Activated CD8-positive, alpha-beta memory T cell treated with anti-CD3 and anti-CD28 coated beads, Interleukin-2, amount 10 ng/mL, durations not matched to agents 7 days and 5 days (primary cell): ENCODE data around the gene ANKRD35. TPM values are rescaled to one million over a fixed set of nuclear protein-coding genes. Genes with fewer than 3 reads are reported as not detected.
A peak's percentile ranks its signal among the peaks of the same experiment; 100 is the strongest.

ENCODE experiments used
- ATAC-seq: fragments of 150-1000 bp; cut with Tn5 transposase; one replicate; pipeline ENCODE4 v1.10.0; 2021; ENCODE audit warnings: moderate library complexity
- CTCF ChIA-PET: fragments of 350-600 bp; sonication (Branson Sonifier 250); formaldehyde crosslinking; loops from one replicate; lab custom pipeline; 2021; ENCODE audit warnings: antibody characterized with exemption; lab: Charles Lee
- DNase-seq: peaks from one replicate; pipeline ENCODE4 v3.0.0-alpha.2; 2020
- H3K27ac Mint-ChIP-seq: one replicate; pipeline ENCODE4 v1.8.0; 2021; ENCODE audit warnings: mild to moderate bottlenecking, mixed read lengths
- H3K27me3 Mint-ChIP-seq: one replicate; pipeline ENCODE4 v1.8.0; 2021; ENCODE audit warnings: mixed read lengths
- H3K36me3 Mint-ChIP-seq: one replicate; pipeline ENCODE4 v1.8.0; 2021; ENCODE audit warnings: mild to moderate bottlenecking, mixed read lengths
- H3K4me1 Mint-ChIP-seq: one replicate; pipeline ENCODE4 v1.8.0; 2021; ENCODE audit warnings: mixed read lengths
- H3K4me3 Mint-ChIP-seq: one replicate; pipeline ENCODE4 v1.8.0; 2021; ENCODE audit warnings: mild to moderate bottlenecking, moderate library complexity, mixed read lengths
- H3K9me3 Mint-ChIP-seq: one replicate; pipeline ENCODE4 v1.8.0; 2022; ENCODE audit warnings: low read depth, mixed read lengths
- total RNA-seq, 2 experiments: library from RNA; stranded (reverse); gene quantifications; one replicate each; pipeline ENCODE4 v1.2.3, GENCODE V29; 2021

Gene ANKRD35
- total RNA-seq, 2 experiments from 2014 or later = 1.1 to 1.4 TPM

GRCh38 chr1:145916745-145917144 is 31.1 kb upstream of the ANKRD35 start:
- CTCF ChIA-PET = interaction anchor here (3.6 to 14.6 kb wide), 2 partner anchors 7 to 70 kb away, joined by 22 to 184 read pairs; partner anchors contain the start of genes ITGA10 and NUDT17
- peaks cover 27% of the 10 kb centered on the region for H3K36me3 Mint-ChIP-seq
- no peak for DNase-seq
- H3K9me3 Mint-ChIP-seq = no peaks in the 10 kb centered on the region
- H3K27ac Mint-ChIP-seq = no peak overlapping the region
- H3K4me1 Mint-ChIP-seq = peaks cover 46% of the 10 kb centered on the region
- H3K27me3 Mint-ChIP-seq = no peaks in the 10 kb centered on the region
- no peak for ATAC-seq
- peak overlapping the region; percentile 28 for H3K4me3 Mint-ChIP-seq

- H3K4me3 Mint-ChIP-seq = no peak overlapping the region
- DNase-seq = no peak
- H3K9me3 Mint-ChIP-seq = no peaks in the 10 kb centered on the region
- ATAC-seq = no peak
- peak overlapping the region; percentile 25 for H3K27ac Mint-ChIP-seq
- CTCF ChIA-PET = interaction anchor here (1.4 to 14.6 kb wide), 6 partner anchors 17 to 65 kb away, joined by 3 to 184 read pairs (median 13); partner anchors contain the start of genes NUDT17 and PIAS3
- H3K36me3 Mint-ChIP-seq = peaks cover 34% of the 10 kb centered on the region
- no peaks in the 10 kb centered on the region for H3K27me3 Mint-ChIP-seq
- H3K4me1 Mint-ChIP-seq = peaks cover 33% of the 10 kb centered on the region
Measured at GRCh38 chr1:145912128-145912641, 26.5 kb upstream of the ANKRD35 start.

- CTCF ChIA-PET = interaction anchor here (0.8 to 14.6 kb wide), 12 partner anchors 9 to 109 kb away, joined by 3 to 184 read pairs (median 9); partner anchors contain the start of genes ANKRD35, NUDT17, PEX11B and PIAS3
- Mint-ChIP-seq H3K36me3 (peaks cover 16% of the 10 kb centered on the region), H3K4me3 (no peak overlapping the region), H3K27me3 (no peaks in the 10 kb centered on the region), H3K27ac (no peak overlapping the region), H3K4me1 (peaks cover 20% of the 10 kb centered on the region), H3K9me3 (no peaks in the 10 kb centered on the region)
- ATAC-seq = no peak
- DNase-seq = no peak
Measured at GRCh38 chr1:145908653-145909052, 23.0 kb upstream of the ANKRD35 start.

GRCh38 chr1:145906954-145907753 is 21.5 kb upstream of the ANKRD35 start:
- Mint-ChIP-seq H3K4me3 (no peak overlapping the region), H3K27ac (no peak overlapping the region), H3K36me3 (peaks cover 10% of the 10 kb centered on the region), H3K4me1 (peaks cover 14% of the 10 kb centered on the region), H3K9me3 (no peaks in the 10 kb centered on the region), H3K27me3 (no peaks in the 10 kb centered on the region)
- CTCF ChIA-PET = interaction anchor here (0.6 to 14.6 kb wide), 6 partner anchors 15 to 128 kb away, joined by 3 to 184 read pairs (median 4); partner anchors contain the start of gene NUDT17
- ATAC-seq (no peak), DNase-seq (no peak)

- Mint-ChIP-seq H3K27ac (no peak overlapping the region), H3K4me1 (no peaks in the 10 kb centered on the region), H3K36me3 (no peaks in the 10 kb centered on the region), H3K9me3 (no peaks in the 10 kb centered on the region), H3K27me3 (no peaks in the 10 kb centered on the region), H3K4me3 (no peak overlapping the region)
- CTCF ChIA-PET = interaction anchor here (1.4 to 1.9 kb wide), 2 partner anchors 9 to 55 kb away, joined by 4 to 7 read pairs; no protein-coding TSS in a partner anchor
- ATAC-seq = no peak
- no peak for DNase-seq
Measured at GRCh38 chr1:145901312-145902021, 15.8 kb upstream of the ANKRD35 start.

GRCh38 chr1:145898756-145899155 is 13.1 kb upstream of the ANKRD35 start:
- CTCF ChIA-PET = no interaction called here
- H3K4me1 Mint-ChIP-seq = no peaks in the 10 kb centered on the region
- H3K27me3 Mint-ChIP-seq = no peaks in the 10 kb centered on the region
- no peaks in the 10 kb centered on the region for H3K36me3 Mint-ChIP-seq
- no peak overlapping the region for H3K4me3 Mint-ChIP-seq
- H3K27ac Mint-ChIP-seq = no peak overlapping the region
- H3K9me3 Mint-ChIP-seq = no peaks in the 10 kb centered on the region
- ATAC-seq (no peak), DNase-seq (no peak)

GRCh38 chr1:145897969-145898368 is 12.3 kb upstream of the ANKRD35 start:
- Mint-ChIP-seq H3K4me3 (no peak overlapping the region), H3K9me3 (no peaks in the 10 kb centered on the region), H3K4me1 (no peaks in the 10 kb centered on the region), H3K36me3 (no peaks in the 10 kb centered on the region), H3K27me3 (no peaks in the 10 kb centered on the region), H3K27ac (no peak overlapping the region)
- DNase-seq = no peak
- no peak for ATAC-seq
- CTCF ChIA-PET = interaction anchor here (0.5 to 0.9 kb wide), 2 partner anchors 12 to 68 kb away, joined by 3 to 5 read pairs; partner anchors contain the start of gene ITGA10

- CTCF ChIA-PET = interaction anchor here (1.1 to 3.0 kb wide), 5 partner anchors 10 to 137 kb away, joined by 3 to 17 read pairs (median 8); partner anchors contain the start of genes ITGA10 and NUDT17
- ATAC-seq (no peak), DNase-seq (no peak)
- no peak overlapping the region for H3K4me3 Mint-ChIP-seq
- H3K4me1 Mint-ChIP-seq = no peaks in the 10 kb centered on the region
- H3K27me3 Mint-ChIP-seq = no peaks in the 10 kb centered on the region
- H3K9me3 Mint-ChIP-seq = no peaks in the 10 kb centered on the region
- no peaks in the 10 kb centered on the region for H3K36me3 Mint-ChIP-seq
- H3K27ac Mint-ChIP-seq = no peak overlapping the region
Measured at GRCh38 chr1:145895471-145895870, 9.8 kb upstream of the ANKRD35 start.

GRCh38 chr1:145893306-145894055 is 7.8 kb upstream of the ANKRD35 start:
- Mint-ChIP-seq H3K27me3 (no peaks in the 10 kb centered on the region), H3K9me3 (no peaks in the 10 kb centered on the region)

GRCh38 chr1:145892486-145893087 is 6.9 kb upstream of the ANKRD35 start:
- ATAC-seq (no peak), DNase-seq (no peak)
- Mint-ChIP-seq H3K36me3 (no peaks in the 10 kb centered on the region), H3K9me3 (no peaks in the 10 kb centered on the region), H3K27ac (no peak overlapping the region), H3K4me3 (no peak overlapping the region), H3K27me3 (peaks cover 2% of the 10 kb centered on the region), H3K4me1 (no peaks in the 10 kb centered on the region)
- CTCF ChIA-PET = interaction anchor here (0.7 to 4.1 kb wide), 24 partner anchors 7 to 129 kb away, joined by 3 to 31 read pairs (median 7); partner anchors contain the start of genes ANKRD35, HJV, ITGA10 and LIX1L

More at GRCh38 chr1:145893306-145894055, 7.8 kb upstream of the ANKRD35 start:
- no peak for DNase-seq
- Mint-ChIP-seq H3K27ac (no peak overlapping the region), H3K4me1 (no peaks in the 10 kb centered on the region), H3K36me3 (no peaks in the 10 kb centered on the region), H3K4me3 (no peak overlapping the region)
- CTCF ChIA-PET = interaction anchor here (0.9 to 4.1 kb wide), 10 partner anchors 8 to 83 kb away, joined by 3 to 31 read pairs (median 13); partner anchors contain the start of genes ANKRD35, ITGA10, LIX1L and NUDT17
- no peak for ATAC-seq

GRCh38 chr1:145891587-145892485 is 6.2 kb upstream of the ANKRD35 start:
- Mint-ChIP-seq H3K27ac (no peak overlapping the region), H3K4me3 (no peak overlapping the region), H3K27me3 (peaks cover 4% of the 10 kb centered on the region), H3K4me1 (peaks cover under 1% of the 10 kb centered on the region), H3K36me3 (no peaks in the 10 kb centered on the region), H3K9me3 (no peaks in the 10 kb centered on the region)
- ATAC-seq (peak; percentile 85), DNase-seq (peak; percentile 73)
- CTCF ChIA-PET = interaction anchor here (0.7 to 4.1 kb wide), 33 partner anchors 10 to 136 kb away, joined by 3 to 31 read pairs (median 5); partner anchors contain the start of genes HJV, ITGA10, LIX1L and NUDT17
